ENCODE measurements around the gene TGM5.

- TF ChIP-seq CTCF (IDR thresholded peaks at IDR 0.05) (no peak), POLR2A (IDR thresholded peaks at IDR 0.05) (no peak)
Observed at GRCh38 chr15:43314171-43314570, 47.4 kb upstream of the TGM5 start.

Data from heart left ventricle (tissue), 13 donors.